ENCODE data around the gene RFNG. TPM values are rescaled to one million over a fixed set of nuclear protein-coding genes. Genes with fewer than 3 reads are reported as not detected.

The RFNG gene
- polyA plus RNA-seq, 3 donors: 39.4 to 51.2 (median 41.1) TPM

DNA sequence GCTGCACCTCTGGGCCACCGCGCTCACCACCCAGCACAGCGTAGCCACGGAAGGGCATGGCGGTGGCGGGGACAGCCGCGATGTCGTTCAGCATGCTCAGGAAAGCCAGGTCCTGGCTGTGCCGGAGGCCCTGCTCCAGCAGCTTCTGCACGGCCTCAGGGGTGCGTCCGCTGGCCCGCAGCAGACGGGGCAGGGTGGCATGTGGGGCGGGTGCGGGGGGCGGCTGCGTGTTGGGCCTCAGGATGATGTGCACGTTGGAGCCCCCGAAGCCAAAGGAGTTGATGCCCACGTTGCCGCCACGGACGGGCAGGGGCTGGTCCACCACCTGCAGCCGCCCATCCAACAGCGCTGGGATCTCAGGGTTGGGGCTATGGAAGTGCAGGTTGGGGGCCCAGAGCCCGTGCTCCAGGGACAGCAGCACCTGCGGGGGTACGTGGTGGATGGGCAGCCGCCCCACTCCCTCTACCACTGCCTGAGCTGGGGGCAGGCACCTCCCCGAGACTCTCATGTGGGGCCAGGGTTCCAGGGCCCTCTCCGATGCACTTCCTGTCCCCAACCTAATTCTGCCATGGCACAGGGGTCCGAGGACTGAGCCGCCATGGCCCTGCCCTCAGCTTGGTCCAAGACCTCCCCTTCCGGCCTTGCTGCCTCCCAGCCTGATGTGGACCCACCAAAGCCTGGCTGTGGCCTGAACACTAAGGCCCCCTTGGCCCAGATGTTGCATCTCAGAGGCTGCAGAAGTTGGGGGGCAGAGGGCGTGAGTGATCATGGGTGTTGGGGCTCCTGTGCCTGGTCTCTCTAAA lies 39.9 kb upstream of the RFNG start:
- no peak overlapping the region for H3K27ac ChIP-seq (ENCODE audit: low read depth, low read length)
- WGBS, 3 donors: 91 to 96% (median 92%) methylated on average over 35 to 37 of the region's 37 CpGs

GRCh38 chr17:82090549-82091263 lies 39.1 kb upstream of the RFNG start:
- no peak overlapping the region for H3K27ac ChIP-seq (ENCODE audit: low read depth, low read length)
- WGBS, 3 donors: 93 to 94% (median 93%) methylated on average over 27 to 29 of the region's 29 CpGs

GRCh38 chr17:82089723-82090548 lies 38.3 kb upstream of the RFNG start:
- 86 to 91% (median 86%) methylated on average over 24 to 29 of the region's 29 CpGs for WGBS, 3 donors
- no peak overlapping the region for H3K27ac ChIP-seq (ENCODE audit: low read depth, low read length)

- WGBS, 3 donors: 92 to 94% (median 93%) methylated on average over 42 to 47 of the region's 47 CpGs
- H3K27ac ChIP-seq (ENCODE audit: low read depth, low read length): no peak overlapping the region
Measured at GRCh38 chr17:82088838-82089722, 37.5 kb upstream of the RFNG start.

GRCh38 chr17:82087961-82088837 lies 36.6 kb upstream of the RFNG start:
- 94 to 95% (median 95%) methylated on average over 45 to 48 of the region's 48 CpGs for WGBS, 3 donors

GRCh38 chr17:82086941-82087906 lies 35.6 kb upstream of the RFNG start:
- H3K27ac ChIP-seq (ENCODE audit: low read depth, low read length): no peak overlapping the region
- WGBS, 3 donors: 89 to 92% (median 91%) methylated on average over 39 of the region's 39 CpGs

More at GRCh38 chr17:82087961-82088837, 36.6 kb upstream of the RFNG start:
- no peak overlapping the region for H3K27ac ChIP-seq (ENCODE audit: low read depth, low read length)

GRCh38 chr17:82085931-82086764 lies 34.5 kb upstream of the RFNG start:
- H3K27ac ChIP-seq (ENCODE audit: low read depth, low read length): no peak overlapping the region
- WGBS, 3 donors: 85 to 93% (median 87%) methylated on average over 25 of the region's 25 CpGs

- 85 to 92% (median 89%) methylated on average over 43 to 49 of the region's 49 CpGs for WGBS, 3 donors
- H3K27ac ChIP-seq (ENCODE audit: low read depth, low read length): no peak overlapping the region
Measured at GRCh38 chr17:82085031-82085861, 33.6 kb upstream of the RFNG start.

- 92 to 93% (median 92%) methylated on average over 29 to 31 of the region's 31 CpGs for WGBS, 3 donors
- H3K27ac ChIP-seq (ENCODE audit: low read depth, low read length): no peak overlapping the region
Measured at GRCh38 chr17:82084373-82085030, 32.9 kb upstream of the RFNG start.

- no peak overlapping the region for H3K27ac ChIP-seq (ENCODE audit: low read depth, low read length)
- WGBS, 3 donors: 89 to 94% (median 90%) methylated on average over 44 to 55 of the region's 55 CpGs
Measured at GRCh38 chr17:82083533-82084359, 32.1 kb upstream of the RFNG start.

DNA sequence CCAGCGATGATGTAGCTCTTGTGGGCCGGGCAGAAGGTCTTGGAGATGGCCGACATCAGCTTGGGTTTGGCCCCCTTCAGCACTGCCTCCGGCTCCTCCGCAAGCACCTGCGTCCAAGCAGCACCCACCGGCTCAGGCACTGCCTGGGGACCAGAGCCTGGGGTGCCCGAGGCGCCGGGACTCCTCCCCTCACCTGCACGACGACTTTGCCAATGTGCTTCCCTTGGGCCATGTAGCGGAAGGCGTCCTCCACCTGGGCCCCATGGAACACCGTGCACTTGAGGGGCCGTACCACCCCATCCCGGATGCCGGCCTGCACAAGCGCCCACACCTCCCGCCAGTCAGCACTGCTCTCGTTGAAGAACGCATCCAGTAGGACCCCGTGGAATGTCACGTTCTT lies 31.4 kb upstream of the RFNG start:
- WGBS, 3 donors: 91 to 95% (median 93%) methylated on average over 22 to 24 of the region's 24 CpGs
- H3K27ac ChIP-seq (ENCODE audit: low read depth, low read length): no peak overlapping the region

DNA sequence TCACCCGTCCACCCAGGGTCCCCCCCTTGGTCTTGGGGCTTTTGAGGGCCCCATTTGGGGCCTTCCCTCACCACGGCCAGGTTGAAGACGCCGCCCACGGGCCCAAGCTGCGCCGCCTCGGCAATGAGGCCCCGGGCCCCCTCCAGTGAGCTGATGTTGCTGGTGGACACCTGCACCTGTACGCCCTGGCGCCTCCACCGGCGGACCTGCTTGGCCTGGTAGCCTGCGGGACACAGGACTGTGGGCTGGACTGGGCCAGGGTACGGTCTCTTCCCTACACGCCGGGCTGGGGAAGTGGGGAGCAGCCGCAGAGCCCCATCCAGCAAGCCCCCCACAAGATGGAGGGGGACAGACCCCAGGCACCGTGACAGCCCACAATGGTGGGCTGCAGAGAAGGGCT lies 30.8 kb upstream of the RFNG start:
- H3K27ac ChIP-seq (ENCODE audit: low read depth, low read length): no peak overlapping the region
- 89 to 94% (median 91%) methylated on average over 19 of the region's 19 CpGs for WGBS, 3 donors

- WGBS, 3 donors: 89 to 94% (median 92%) methylated on average over 19 to 22 of the region's 22 CpGs
- no peak overlapping the region for H3K27ac ChIP-seq (ENCODE audit: low read depth, low read length)
Measured at GRCh38 chr17:82081966-82082365, 30.4 kb upstream of the RFNG start.

Data from adipose tissue (tissue), 3 donors.